Upper lobe of left lung (tissue), 6 donors: ENCODE data around the gene SMYD2. TPM values are rescaled to one million over a fixed set of nuclear protein-coding genes. Genes with fewer than 3 reads are reported as not detected.

Experiments
- ATAC-seq, 2 donors: fragments of 200-7000 bp; cut with Tn5 transposase; one replicate each; pipeline ENCODE4 v1.9.1; 2022; ENCODE audit warnings: mild to moderate bottlenecking in 2 of 2, moderate library complexity in 2 of 2; ENCODE audit not compliant: low FRiP score in 2 of 2
- DNase-seq, 2 donors: peaks; one replicate each; pipeline ENCODE4 v3.0.0-alpha.2; 2019 to 2020
- H3K27ac ChIP-seq, 4 donors: fragments of 200-600 bp; sonication (generic); one replicate each; pipeline ENCODE4 v1.5.1; 2016 to 2019
- H3K27me3 ChIP-seq, 4 donors: fragments of 200-600 bp; sonication (generic); one replicate each; pipeline ENCODE4 v1.5.1; 2017 to 2019
- H3K36me3 ChIP-seq, 4 donors: fragments of 200-600 bp; sonication (generic); one replicate each; pipeline ENCODE4 v1.5.1; 2016 to 2019
- H3K4me1 ChIP-seq, 4 donors: fragments of 200-600 bp; sonication (generic); one replicate each; pipeline ENCODE4 v1.5.1; 2018 to 2019
- H3K4me3 ChIP-seq, 4 donors: fragments of 200-600 bp; sonication (generic); one replicate each; pipeline ENCODE4 v1.5.1; 2017 to 2019; ENCODE audit warnings: mild to moderate bottlenecking in 2 of 4, moderate library complexity in 1 of 4
- H3K9me3 ChIP-seq, 4 donors: fragments of 200-600 bp; sonication (generic); one replicate each; pipeline ENCODE4 v1.5.1; 2018 to 2019
- CTCF ChIP-seq, 6 experiments: fragments of 450-650 bp in 4 of 6; fragments of 200-600 bp in 2 of 6; sonication (generic) in 2 of 6; IDR thresholded peaks; one replicate each; pipeline ENCODE4 v1.5.1; 2016 to 2019; ENCODE audit warnings: antibody characterized with exemption in 6 of 6
- EP300 ChIP-seq, 4 donors: sonication (generic); formaldehyde crosslinking; IDR thresholded peaks; one replicate each; pipeline ENCODE4 v1.5.1; 2017; ENCODE audit warnings: antibody characterized with exemption in 4 of 4, control low read depth in 2 of 4
- POLR2A ChIP-seq, 4 donors: fragments of 450-650 bp; IDR thresholded peaks; one replicate each; pipeline ENCODE4 v1.5.1; 2016 to 2017; ENCODE audit warnings: antibody characterized with exemption in 4 of 4, mild to moderate bottlenecking in 2 of 4
- POLR2AphosphoS5 ChIP-seq, 2 donors: sonication (generic); formaldehyde crosslinking; IDR thresholded peaks; one replicate each; pipeline ENCODE4 v1.5.1; 2017; ENCODE audit warnings: antibody characterized with exemption in 2 of 2
- WGBS, 2 donors: methylation state at CpG; one replicate each; pipeline ENCODE4 v1.1.5; 2017 to 2018; 5-methylcytosine and 5-hydroxymethylcytosine counted together
- total RNA-seq, 6 donors: library from RNA; depleted of rRNA in 4 of 6; stranded (reverse); fragments of >200 nt in 4 of 6; gene quantifications; one replicate each; pipeline versions ENCODE4 v1.1.0 to v1.2.1, GENCODE V29; 2016 to 2021
- donor health status: DM: no; HTN: no; CAD: no; lungs with moderate emphysema.
- donor health status: DM: no; HTN: yes; CAD: no; lungs with severe emphysema.

Gene SMYD2
- total RNA-seq, 6 donors from 2014 or later: 22.6 to 52.9 (median 34.8) TPM

- ATAC-seq: no peak
- H3K27me3 ChIP-seq: peaks cover 0 to 4% (median 0%) of the 10 kb centered on the region in 4 donors
- peaks cover 0 to 6% (median 4%) of the 10 kb centered on the region in 4 donors for H3K4me1 ChIP-seq
- H3K9me3 ChIP-seq: peaks cover 0 to 4% (median 0%) of the 10 kb centered on the region in 4 donors
- DNase-seq: no peak
- no peak overlapping the region for H3K4me3 ChIP-seq
- H3K36me3 ChIP-seq: no peaks in the 10 kb centered on the region
- TF ChIP-seq POLR2AphosphoS5 (IDR thresholded peaks at IDR 0.05) (no peak), EP300 (IDR thresholded peaks at IDR 0.05) (no peak), POLR2A (IDR thresholded peaks at IDR 0.05) (no peak)
- 56 to 60% methylated on average over 2 of the region's 2 CpGs for WGBS, 2 donors
- no peak overlapping the region for H3K27ac ChIP-seq
These were observed 21.5 kb upstream of the SMYD2 start for GRCh38 chr1:214259353-214259977.

GRCh38 chr1:214260561-214261205 is 20.3 kb upstream of the SMYD2 start:
- H3K36me3 ChIP-seq: no peaks in the 10 kb centered on the region
- H3K4me3 ChIP-seq: no peak overlapping the region
- 75 to 84% methylated on average over 3 of the region's 3 CpGs for WGBS, 2 donors
- H3K9me3 ChIP-seq: no peaks in the 10 kb centered on the region
- H3K4me1 ChIP-seq: peaks cover 0 to 6% (median 4%) of the 10 kb centered on the region in 4 donors
- no peak for TF ChIP-seq EP300 (IDR thresholded peaks at IDR 0.05)
- TF ChIP-seq CTCF (IDR thresholded peaks at IDR 0.05): no peak
- no peak for TF ChIP-seq POLR2AphosphoS5 (IDR thresholded peaks at IDR 0.05)
- peaks cover 0 to 4% (median 0%) of the 10 kb centered on the region in 4 donors for H3K27me3 ChIP-seq
- no peak for ATAC-seq
- DNase-seq: no peak
- no peak overlapping the region for H3K27ac ChIP-seq

GRCh38 chr1:214261206-214262123 is 19.5 kb upstream of the SMYD2 start:
- H3K27ac ChIP-seq: no peak overlapping the region
- H3K9me3 ChIP-seq: no peaks in the 10 kb centered on the region
- H3K27me3 ChIP-seq: peaks cover 0 to 4% (median 0%) of the 10 kb centered on the region in 4 donors
- no peaks in the 10 kb centered on the region for H3K36me3 ChIP-seq
- WGBS, 2 donors: 10 to 15% methylated on average over 8 to 15 of the region's 15 CpGs
- ATAC-seq (peak; percentile 92 to 97), DNase-seq (peak; percentile 86 to 88)
- H3K4me3 ChIP-seq: no peak overlapping the region
- peaks cover 0 to 6% (median 4%) of the 10 kb centered on the region in 4 donors for H3K4me1 ChIP-seq
- TF ChIP-seq POLR2AphosphoS5 (IDR thresholded peaks at IDR 0.05) (no peak), CTCF (IDR thresholded peaks at IDR 0.05) (peak; percentile 77 to 90 (median 85))

- DNase-seq (no peak), ATAC-seq (no peak)
- no peaks in the 10 kb centered on the region for H3K9me3 ChIP-seq
- WGBS, 2 donors: 67 to 68% methylated on average over 4 of the region's 4 CpGs
- H3K27ac ChIP-seq: no peak overlapping the region
- TF ChIP-seq POLR2AphosphoS5 (IDR thresholded peaks at IDR 0.05) (no peak), EP300 (IDR thresholded peaks at IDR 0.05) (no peak), POLR2A (IDR thresholded peaks at IDR 0.05) (no peak), CTCF (IDR thresholded peaks at IDR 0.05) (no peak)
- H3K4me1 ChIP-seq: peaks cover 0 to 6% (median 4%) of the 10 kb centered on the region in 4 donors
- H3K4me3 ChIP-seq: no peak overlapping the region
- H3K36me3 ChIP-seq: no peaks in the 10 kb centered on the region
- peaks cover 0 to 4% (median 0%) of the 10 kb centered on the region in 4 donors for H3K27me3 ChIP-seq
These were observed 16.8 kb upstream of the SMYD2 start for GRCh38 chr1:214264196-214264595.

- Histone ChIP-seq H3K27ac (no peak overlapping the region), H3K36me3 (no peaks in the 10 kb centered on the region), H3K27me3 (peaks cover 0 to 4% (median 0%) of the 10 kb centered on the region in 4 donors), H3K9me3 (no peaks in the 10 kb centered on the region), H3K4me1 (peaks cover 0 to 6% (median 4%) of the 10 kb centered on the region in 4 donors), H3K4me3 (no peak overlapping the region)
- DNase-seq: no peak
- TF ChIP-seq EP300 (IDR thresholded peaks at IDR 0.05): no peak
- no peak for ATAC-seq
- WGBS, 2 donors: 74 to 79% methylated on average over 3 of the region's 3 CpGs
These were observed 16.0 kb upstream of the SMYD2 start for GRCh38 chr1:214264976-214265375.
